SK-N-SH (cell line): ENCODE measurements around the gene PLAC1. TPM values are rescaled to one million over a fixed set of nuclear protein-coding genes. Genes with fewer than 3 reads are reported as not detected.

Experiments used
- CTCF ChIA-PET: fragments of 300-600, 350-600 bp; formaldehyde crosslinking; extraction: SDS; loops from one replicate; lab custom pipeline; 2021; lab: Yijun Ruan, JAX
- POLR2A ChIA-PET: fragments of 350-600 bp; sonication (Branson Sonifier 250); formaldehyde crosslinking; extraction: SDS; loops from one replicate; lab custom pipeline; 2020; ENCODE audit warnings: antibody characterized with exemption, inconsistent platforms; lab: Yijun Ruan, JAX
- DNase-seq: peaks from one replicate; pipeline ENCODE4 v3.0.0; 2012
- H2AFZ ChIP-seq: fragments of 200-600 bp; sonication (generic); 2 replicates; pipeline ENCODE4 v1.8.1; 2016; ENCODE audit warnings: antibody characterized with exemption, mild to moderate bottlenecking, low read depth
- H3F3A ChIP-seq: fragments of 200-600 bp; sonication (generic); replicated peaks from 2 replicates; pipeline ENCODE3; 2016; ENCODE audit warnings: antibody characterized with exemption, mild to moderate bottlenecking; ENCODE audit not compliant: insufficient read depth
- H3K27ac ChIP-seq, 2 experiments: fragments of 200-500 bp in 1 of 2; fragments of 200-600 bp in 1 of 2; sonication (Bioruptor generic) in 1 of 2; sonication (generic), shearing (Covaris generic) in 1 of 2; 2 replicates each; pipeline versions ENCODE4 v1.5.1 to v1.6.1; 2014 to 2016; ENCODE audit warnings: low read depth in 2 of 2, inconsistent platforms in 1 of 2, low read length in 1 of 2, mild to moderate bottlenecking in 1 of 2, mixed read lengths in 1 of 2
- H3K27me3 ChIP-seq: fragments of 200-600 bp; sonication (generic), shearing (Covaris generic); 2 replicates; pipeline ENCODE4 v1.6.1; 2016; ENCODE audit warnings: mixed run types; ENCODE audit not compliant: insufficient read depth
- H3K36me3 ChIP-seq, 2 experiments: fragments of 200-500 bp in 1 of 2; fragments of 200-600 bp in 1 of 2; sonication (Bioruptor generic) in 1 of 2; sonication (generic) in 1 of 2; replicated peaks in 1 of 2; 2 replicates each; pipeline versions ENCODE3 to v1.5.1; 2014 to 2016; ENCODE audit warnings: low read length in 1 of 2, mild to moderate bottlenecking in 1 of 2; ENCODE audit not compliant: insufficient read depth in 2 of 2, control insufficient read depth in 1 of 2
- H3K4me1 ChIP-seq, 2 experiments: fragments of 200-500 bp in 1 of 2; fragments of 200-600 bp in 1 of 2; sonication (Bioruptor generic) in 1 of 2; sonication (generic), shearing (Covaris generic) in 1 of 2; 2 replicates each; pipeline versions ENCODE4 v1.5.1 to v1.6.1; 2014 to 2016; ENCODE audit warnings: low read depth in 1 of 2, low read length in 1 of 2, mixed run types in 1 of 2; ENCODE audit not compliant: insufficient read depth in 2 of 2, control insufficient read depth in 1 of 2
- H3K4me2 ChIP-seq: fragments of 200-600 bp; sonication (generic), shearing (Covaris generic); 2 replicates; pipeline ENCODE4 v1.6.1; 2017; ENCODE audit warnings: mixed run types
- H3K4me3 ChIP-seq, 2 experiments: fragments of 200-500 bp in 1 of 2; fragments of 200-600 bp in 1 of 2; sonication (Bioruptor generic) in 1 of 2; sonication (generic), shearing (Covaris generic) in 1 of 2; 2 replicates each; pipeline versions ENCODE4 v1.5.1 to v1.8.1; 2014 to 2016; ENCODE audit warnings: low read depth in 2 of 2, inconsistent platforms in 1 of 2, low read length in 1 of 2, mild to moderate bottlenecking in 1 of 2, mixed read lengths in 1 of 2, moderate library complexity in 1 of 2
- H3K79me2 ChIP-seq: fragments of 200-600 bp; sonication (generic); 2 replicates; pipeline ENCODE4 v1.8.1; 2017; ENCODE audit warnings: mild to moderate bottlenecking; ENCODE audit not compliant: insufficient read depth
- H3K9ac ChIP-seq: fragments of 200-600 bp; sonication (generic); 2 replicates; pipeline ENCODE4 v1.6.1; 2017; ENCODE audit warnings: mixed run types
- H3K9me2 ChIP-seq: fragments of 200-600 bp; sonication (generic); 2 replicates; pipeline ENCODE4 v1.6.1; 2017; ENCODE audit warnings: mixed run types
- H3K9me3 ChIP-seq: fragments of 200-600 bp; sonication (generic); 2 replicates; pipeline ENCODE4 v1.6.1; 2017; ENCODE audit warnings: mixed run types, mild to moderate bottlenecking, moderate library complexity
- H4K20me1 ChIP-seq: fragments of 200-600 bp; sonication (generic); 2 replicates; pipeline ENCODE4 v1.6.1; 2017; ENCODE audit warnings: mild to moderate bottlenecking, mixed run types; ENCODE audit not compliant: insufficient read depth
- CHD2 ChIP-seq: fragments of 150-350 bp; IDR thresholded peaks from 2 replicates; pipeline ENCODE4 v1.6.1; 2018; ENCODE audit warnings: low read length; ENCODE audit not compliant: partially characterized antibody
- ELF1 ChIP-seq: IDR thresholded peaks from 2 replicates; pipeline ENCODE4 v1.4.0; 2012
- EP300 ChIP-seq, 2 experiments: IDR thresholded peaks; 2 replicates each; pipeline versions ENCODE4 v1.4.0 to v1.6.1; 2012; ENCODE audit warnings: borderline replicate concordance in 1 of 2, low read depth in 1 of 2, low read length in 1 of 2
- EZH2phosphoT487 ChIP-seq: fragments of 200-600 bp; sonication (generic); IDR thresholded peaks from 2 replicates; pipeline ENCODE4 v1.6.1; 2017; ENCODE audit warnings: low read depth, mixed run types, mild to moderate bottlenecking, antibody characterized with exemption, moderate library complexity, borderline replicate concordance
- FOSL2 ChIP-seq: IDR thresholded peaks from 2 replicates; pipeline ENCODE4 v1.4.0; 2012; ENCODE audit warnings: low read depth, mild to moderate bottlenecking, moderate library complexity, borderline replicate concordance
- FOXM1 ChIP-seq: IDR thresholded peaks from 2 replicates; pipeline ENCODE4 v1.4.0; 2012; ENCODE audit warnings: low read depth, mild to moderate bottlenecking
- GABPA ChIP-seq: IDR thresholded peaks from 2 replicates; pipeline ENCODE4 v1.4.0; 2012; ENCODE audit warnings: low read depth, mild to moderate bottlenecking
- GATA2 ChIP-seq: sonication (generic); formaldehyde crosslinking; IDR thresholded peaks from 2 replicates; pipeline ENCODE4 v1.5.0; 2020; ENCODE audit warnings: mild to moderate bottlenecking, missing genetic modification reagents
- NFIC ChIP-seq: IDR thresholded peaks from 2 replicates; pipeline ENCODE4 v1.4.0; 2012; ENCODE audit warnings: borderline replicate concordance
- POLR2AphosphoS5 ChIP-seq: IDR thresholded peaks from 2 replicates; pipeline ENCODE4 v1.6.1; 2012; ENCODE audit warnings: low read depth, low read length
- RAD21 ChIP-seq: IDR thresholded peaks from 2 replicates; pipeline ENCODE4 v1.6.1; 2012; ENCODE audit warnings: mild to moderate bottlenecking, low read length
- SIN3A ChIP-seq: IDR thresholded peaks from 2 replicates; pipeline ENCODE4 v1.6.1; 2012; ENCODE audit warnings: low read depth, mild to moderate bottlenecking, low read length, moderate library complexity, borderline replicate concordance
- TAF1 ChIP-seq: IDR thresholded peaks from 2 replicates; pipeline ENCODE4 v1.6.1; 2012; ENCODE audit warnings: low read depth, mild to moderate bottlenecking, low read length, moderate library complexity, borderline replicate concordance
- TCF12 ChIP-seq: IDR thresholded peaks from 2 replicates; pipeline ENCODE4 v1.4.0; 2012
- YY1 ChIP-seq: IDR thresholded peaks from 2 replicates; pipeline ENCODE4 v1.4.0; 2012; ENCODE audit warnings: low read depth, mild to moderate bottlenecking
- WGBS: methylation state at CpG from one replicate; pipeline ENCODE4 v1.1.6; 2017; ENCODE audit warnings: low lambda C conversion rate; 5-methylcytosine and 5-hydroxymethylcytosine counted together
- polyA plus RNA-seq, 3 experiments: library from polyadenylated mRNA; depleted of rRNA; stranded (reverse); fragments of >200 nt; gene quantifications; 2 replicates each; pipeline ENCODE4 v1.2.3, GENCODE V29; 2012
- TF ChIP-seq, protein P1 (sequence below): fragments of 150-350 bp; IDR thresholded peaks from 2 replicates; pipeline ENCODE4 v1.6.1; 2016; ENCODE audit warnings: mild to moderate bottlenecking, low read depth, low read length
- TF ChIP-seq, protein P2 (sequence below): IDR thresholded peaks from 2 replicates; pipeline ENCODE4 v1.4.0; 2012; ENCODE audit warnings: low read depth, borderline replicate concordance
- TF ChIP-seq, protein P3 (sequence below): IDR thresholded peaks from 2 replicates; pipeline ENCODE4; 2012
- TF ChIP-seq, protein P4 (sequence below): IDR thresholded peaks from 2 replicates; pipeline ENCODE4 v1.4.0; 2012; ENCODE audit warnings: low read depth
- TF ChIP-seq, protein P5 (sequence below): fragments of 150-350 bp; IDR thresholded peaks from 2 replicates; pipeline ENCODE4 v1.6.1; 2017; ENCODE audit warnings: antibody characterized with exemption, low read length, low read depth, borderline replicate concordance

Gene PLAC1
- polyA plus RNA-seq, 1 of the 3 experiments (the other 2 are of a cell fraction), result 50.9 TPM

DNA sequence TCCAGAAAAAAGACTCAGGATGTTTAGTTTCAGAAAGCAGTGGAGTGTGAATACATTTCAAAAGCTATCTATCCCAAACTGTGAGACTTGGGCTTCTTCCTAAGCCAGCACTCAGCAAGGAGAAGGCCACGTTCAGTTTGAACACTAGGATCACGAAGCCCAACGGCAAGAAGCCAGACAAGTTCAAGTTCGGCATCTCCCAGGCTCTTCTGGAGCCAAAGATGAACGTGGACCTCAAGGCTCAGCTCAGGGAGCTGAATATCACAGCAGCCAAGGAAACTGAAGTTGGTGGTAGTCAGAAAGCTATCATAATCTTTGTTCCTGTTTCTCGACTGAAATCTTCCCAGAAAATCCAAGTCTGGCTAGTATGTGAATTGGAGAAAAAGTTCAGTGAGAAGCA is 7.6 kb downstream of the PLAC1 start:
- TF ChIP-seq GABPA, result no peak
- TF ChIP-seq TAF1, result no peak
- TF ChIP-seq, protein P1, sequence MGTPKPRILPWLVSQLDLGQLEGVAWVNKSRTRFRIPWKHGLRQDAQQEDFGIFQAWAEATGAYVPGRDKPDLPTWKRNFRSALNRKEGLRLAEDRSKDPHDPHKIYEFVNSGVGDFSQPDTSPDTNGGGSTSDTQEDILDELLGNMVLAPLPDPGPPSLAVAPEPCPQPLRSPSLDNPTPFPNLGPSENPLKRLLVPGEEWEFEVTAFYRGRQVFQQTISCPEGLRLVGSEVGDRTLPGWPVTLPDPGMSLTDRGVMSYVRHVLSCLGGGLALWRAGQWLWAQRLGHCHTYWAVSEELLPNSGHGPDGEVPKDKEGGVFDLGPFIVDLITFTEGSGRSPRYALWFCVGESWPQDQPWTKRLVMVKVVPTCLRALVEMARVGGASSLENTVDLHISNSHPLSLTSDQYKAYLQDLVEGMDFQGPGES, result no peak
- no peak for TF ChIP-seq SIN3A
- TF ChIP-seq GATA2 (CRISPR knock-in tag), result no peak
- no peak for TF ChIP-seq RAD21
- TF ChIP-seq, protein P2, sequence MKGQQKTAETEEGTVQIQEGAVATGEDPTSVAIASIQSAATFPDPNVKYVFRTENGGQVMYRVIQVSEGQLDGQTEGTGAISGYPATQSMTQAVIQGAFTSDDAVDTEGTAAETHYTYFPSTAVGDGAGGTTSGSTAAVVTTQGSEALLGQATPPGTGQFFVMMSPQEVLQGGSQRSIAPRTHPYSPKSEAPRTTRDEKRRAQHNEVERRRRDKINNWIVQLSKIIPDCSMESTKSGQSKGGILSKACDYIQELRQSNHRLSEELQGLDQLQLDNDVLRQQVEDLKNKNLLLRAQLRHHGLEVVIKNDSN, result no peak
- TF ChIP-seq, protein P3, sequence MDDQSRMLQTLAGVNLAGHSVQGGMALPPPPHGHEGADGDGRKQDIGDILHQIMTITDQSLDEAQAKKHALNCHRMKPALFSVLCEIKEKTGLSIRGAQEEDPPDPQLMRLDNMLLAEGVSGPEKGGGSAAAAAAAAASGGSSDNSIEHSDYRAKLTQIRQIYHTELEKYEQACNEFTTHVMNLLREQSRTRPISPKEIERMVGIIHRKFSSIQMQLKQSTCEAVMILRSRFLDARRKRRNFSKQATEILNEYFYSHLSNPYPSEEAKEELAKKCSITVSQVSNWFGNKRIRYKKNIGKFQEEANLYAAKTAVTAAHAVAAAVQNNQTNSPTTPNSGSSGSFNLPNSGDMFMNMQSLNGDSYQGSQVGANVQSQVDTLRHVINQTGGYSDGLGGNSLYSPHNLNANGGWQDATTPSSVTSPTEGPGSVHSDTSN, result no peak
- no peak for TF ChIP-seq POLR2AphosphoS5
- no peak for TF ChIP-seq TCF12
- no peak for TF ChIP-seq FOSL2
- no peak for TF ChIP-seq CHD2
- no peak for TF ChIP-seq ELF1
- TF ChIP-seq EZH2phosphoT487, result no peak
- no peak for TF ChIP-seq YY1
- TF ChIP-seq, protein P4, sequence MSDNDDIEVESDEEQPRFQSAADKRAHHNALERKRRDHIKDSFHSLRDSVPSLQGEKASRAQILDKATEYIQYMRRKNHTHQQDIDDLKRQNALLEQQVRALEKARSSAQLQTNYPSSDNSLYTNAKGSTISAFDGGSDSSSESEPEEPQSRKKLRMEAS, result no peak
- TF ChIP-seq, protein P5, sequence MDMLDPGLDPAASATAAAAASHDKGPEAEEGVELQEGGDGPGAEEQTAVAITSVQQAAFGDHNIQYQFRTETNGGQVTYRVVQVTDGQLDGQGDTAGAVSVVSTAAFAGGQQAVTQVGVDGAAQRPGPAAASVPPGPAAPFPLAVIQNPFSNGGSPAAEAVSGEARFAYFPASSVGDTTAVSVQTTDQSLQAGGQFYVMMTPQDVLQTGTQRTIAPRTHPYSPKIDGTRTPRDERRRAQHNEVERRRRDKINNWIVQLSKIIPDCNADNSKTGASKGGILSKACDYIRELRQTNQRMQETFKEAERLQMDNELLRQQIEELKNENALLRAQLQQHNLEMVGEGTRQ, result no peak
- no peak for TF ChIP-seq EP300 (IDR thresholded peaks at IDR 0.05; ENCODE audit: borderline replicate concordance in 1 of 2, low read depth in 1 of 2, low read length in 1 of 2)
- TF ChIP-seq FOXM1, result no peak
- no peak for TF ChIP-seq NFIC
- Histone ChIP-seq H3K4me2 (no peak overlapping the region), H3K27me3 (no peaks in the 10 kb centered on the region), H4K20me1 (no peaks in the 10 kb centered on the region), H3K9me2 (no peaks in the 10 kb centered on the region), H3K27ac (no peak overlapping the region), H3K4me1 (peaks cover 0 to 4% of the 10 kb centered on the region in 2 experiments; a peak in 2 of 4 replicates), H3K4me3 (no peak overlapping the region), H3K9ac (no peak overlapping the region), H3F3A (no peaks in the 10 kb centered on the region), H3K9me3 (no peaks in the 10 kb centered on the region), H2AFZ (no peak overlapping the region), H3K36me3 (no peaks in the 10 kb centered on the region), H3K79me2 (no peaks in the 10 kb centered on the region)
- DNase-seq, result no peak
- WGBS, result 62% methylated on average over 6 of the region's 6 CpGs
- POLR2A ChIA-PET, result no interaction called here
- CTCF ChIA-PET, result no interaction called here
